Aorta (tissue), 5 donors: Measurements from ENCODE around the gene TAS1R3. TPM values are rescaled to one million over a fixed set of nuclear protein-coding genes. Genes with fewer than 3 reads are reported as not detected.
A peak's percentile ranks its signal among the peaks of the same experiment; 100 is the strongest.

Experiments used
- ATAC-seq: fragments of 200-7000 bp; cut with Tn5 transposase; one replicate; pipeline ENCODE4 v1.9.1; 2022; ENCODE audit warnings: moderate library complexity; ENCODE audit not compliant: low FRiP score
- DNase-seq, 2 donors: peaks; one replicate each; pipeline ENCODE4 v3.0.0-alpha.2; 2020
- H3K27ac ChIP-seq, 2 donors: one replicate each; pipeline ENCODE4 v1.5.1; 2013; ENCODE audit warnings: low read length in 2 of 2, mild to moderate bottlenecking in 2 of 2, moderate library complexity in 2 of 2, control low read depth in 1 of 2, inconsistent platforms in 1 of 2, low read depth in 1 of 2
- H3K27me3 ChIP-seq, 2 donors: one replicate each; pipeline ENCODE4 v1.6.1; 2013; ENCODE audit warnings: control low read depth in 1 of 2, low read length in 1 of 2, mild to moderate bottlenecking in 1 of 2, moderate library complexity in 1 of 2; ENCODE audit not compliant: insufficient read depth in 2 of 2, control insufficient read depth in 1 of 2
- H3K36me3 ChIP-seq, 2 donors: one replicate each; pipeline ENCODE4 v1.6.1; 2013; ENCODE audit warnings: control low read depth in 1 of 2, low read length in 1 of 2, mild to moderate bottlenecking in 1 of 2; ENCODE audit not compliant: insufficient read depth in 2 of 2, control insufficient read depth in 1 of 2
- H3K4me1 ChIP-seq, 2 donors: one replicate each; pipeline ENCODE4 v1.6.1; 2013; ENCODE audit warnings: low read length in 2 of 2, control low read depth in 1 of 2, mild to moderate bottlenecking in 1 of 2, moderate library complexity in 1 of 2; ENCODE audit not compliant: insufficient read depth in 2 of 2, control insufficient read depth in 1 of 2
- H3K4me3 ChIP-seq, 2 donors: one replicate each; pipeline ENCODE4 v1.5.1; 2013; ENCODE audit warnings: low read length in 2 of 2, control low read depth in 1 of 2, mild to moderate bottlenecking in 1 of 2
- H3K9me3 ChIP-seq: one replicate; pipeline ENCODE4 v1.6.1; 2013; ENCODE audit warnings: mild to moderate bottlenecking, low read length; ENCODE audit not compliant: control insufficient read depth
- WGBS, 2 donors: extraction: QIAGEN DNeasy Blood & Tissue Kit; methylation state at CpG; one replicate each; pipeline ENCODE4 v1.1.7; 2013; 5-methylcytosine and 5-hydroxymethylcytosine counted together
- intact Hi-C, 2 donors: fragments of 100-400 bp; cut with DNase I; formaldehyde crosslinking; loops; one replicate each; pipeline versions ENCODE4 v1.14.2 to v1.15.0; 2022
- polyA plus RNA-seq, 2 donors: library from polyadenylated mRNA; stranded (reverse); fragments of 200-250 nt; gene quantifications; one replicate each; pipeline ENCODE4 v1.2.3, GENCODE V29; 2013
- total RNA-seq, 2 donors: library from RNA; stranded (reverse); fragmentation: NEBNext Ultra II Directional; extraction: Animal tissue kit (Norgen Biotek cat#: 25700); gene quantifications; one replicate each; pipeline ENCODE4 v1.2.1, GENCODE V29; 2021
- donor health status: healthy with polysubstance abuse.
- donor health status: Bipolar disorder and iron deficiency.
- donor health status: DM: no; HTN: no; CAD: no.
- donor health status: DM: no; HTN: no; CAD: no.
- donor health status: DM: yes; HTN: yes; CAD: no.

Gene TAS1R3
- total and polyA plus RNA-seq, 4 donors, result 0.24 to 0.36 (median 0.28) TPM

DNA sequence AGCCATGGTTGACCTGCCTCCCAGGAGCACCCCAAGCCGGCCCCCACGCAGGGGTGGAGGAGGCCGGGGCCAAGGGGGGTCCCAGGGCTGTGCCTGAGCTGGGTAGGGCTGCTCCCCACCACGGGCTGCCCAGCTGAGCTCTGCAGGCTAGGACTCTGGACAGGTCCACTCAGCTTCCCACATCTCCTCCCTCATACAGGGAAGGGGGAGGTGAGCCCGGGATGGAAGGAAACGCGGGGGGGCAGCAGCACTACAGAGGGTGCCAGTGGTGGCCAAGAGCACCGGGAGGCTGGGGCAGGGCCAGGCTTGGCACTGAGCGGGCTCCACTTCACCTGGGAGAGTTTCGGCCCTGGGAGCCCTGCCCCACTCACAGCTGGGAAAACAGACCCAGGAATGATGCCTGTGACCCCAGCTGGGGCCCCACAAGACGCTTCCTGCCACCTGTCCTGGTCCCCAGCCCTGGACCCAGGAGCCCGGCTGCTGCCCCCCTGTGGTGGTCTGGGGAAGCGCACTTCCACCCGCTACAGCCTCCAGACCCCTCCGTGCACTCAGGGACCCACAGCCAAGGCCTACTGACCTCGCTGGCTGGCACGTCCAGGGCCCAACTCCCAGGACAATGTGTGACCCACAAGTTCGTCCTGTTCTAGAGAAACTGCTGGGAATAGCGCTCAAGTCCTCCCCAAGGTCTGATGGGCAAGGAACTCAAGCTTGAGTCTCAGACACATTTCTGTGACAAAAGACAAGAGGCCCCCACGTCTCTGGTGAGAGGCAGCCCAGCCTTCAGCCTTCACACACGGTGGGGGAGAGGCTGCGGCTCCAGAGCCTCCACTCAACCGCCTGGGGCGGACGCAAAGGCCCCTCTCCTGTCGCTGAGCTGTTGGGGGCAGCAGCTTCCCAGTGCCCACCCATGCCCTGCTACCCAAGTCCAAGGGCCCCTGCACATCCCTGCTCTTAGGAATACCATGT, 40.9 kb downstream of the TAS1R3 start:
- ATAC-seq (peak; percentile 64), DNase-seq (peak; percentile 77 to 92)
- no peaks in the 10 kb centered on the region for H3K4me1 ChIP-seq
- intact Hi-C loops, result loop anchor here (1.0 to 2.0 kb wide), 2 partner anchors 23 kb away; partner anchors contain the start of gene DVL1 (in 2 of the 2)
- WGBS, 2 donors, result 28 to 29% methylated on average over 23 to 26 of the region's 26 CpGs
- no peaks in the 10 kb centered on the region for H3K27me3 ChIP-seq
- no peak overlapping the region for H3K27ac ChIP-seq
- H3K36me3 ChIP-seq, result no peaks in the 10 kb centered on the region
- no peaks in the 10 kb centered on the region for H3K9me3 ChIP-seq
- no peak overlapping the region for H3K4me3 ChIP-seq

DNA sequence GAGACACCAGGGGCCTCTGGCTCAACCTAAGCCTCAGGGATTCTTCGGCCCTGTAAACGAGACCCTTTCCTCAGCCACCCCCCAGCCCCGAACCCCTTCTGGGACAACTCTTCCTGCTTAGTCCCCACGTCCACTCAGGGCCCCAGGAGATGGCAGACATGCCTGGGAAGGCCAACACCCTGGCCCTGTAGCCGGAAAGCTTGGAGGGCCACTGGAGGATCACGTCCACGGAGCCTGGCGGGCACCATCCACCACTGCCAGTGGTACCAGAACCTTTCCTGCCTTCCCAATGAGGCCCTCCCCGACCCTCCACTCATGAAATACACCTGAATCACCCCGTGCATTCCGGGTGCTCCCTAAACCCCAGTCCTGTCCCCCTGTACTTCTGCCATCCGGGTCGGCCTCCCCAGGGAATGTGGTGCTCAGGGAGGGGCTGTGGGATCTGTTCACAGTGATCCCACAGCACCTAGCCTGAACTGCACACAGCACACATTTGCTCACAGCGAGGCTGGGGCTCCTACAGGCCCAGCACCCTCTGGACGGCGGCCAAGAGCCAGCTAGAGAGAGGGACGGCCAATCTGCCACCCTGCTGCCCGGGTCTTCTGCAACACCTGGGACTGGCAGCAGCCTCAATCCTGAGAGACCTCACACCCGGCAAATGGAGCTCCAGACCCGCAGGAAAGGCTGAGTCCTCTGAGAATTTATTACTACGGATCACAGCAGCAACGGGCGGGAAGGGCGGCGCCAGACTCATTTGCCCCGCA, 42.2 kb downstream of the TAS1R3 start:
- Histone ChIP-seq H3K27me3 (no peaks in the 10 kb centered on the region), H3K9me3 (no peaks in the 10 kb centered on the region), H3K36me3 (no peaks in the 10 kb centered on the region), H3K27ac (no peak overlapping the region), H3K4me1 (no peaks in the 10 kb centered on the region), H3K4me3 (no peak overlapping the region)
- intact Hi-C loops, result loop anchor here in 1 of 2 donors (2.0 kb wide), 1 partner anchor 24 kb away; the partner anchor contains the start of gene DVL1
- 83 to 85% methylated on average over 26 of the region's 26 CpGs for WGBS, 2 donors
- ATAC-seq, result no peak
- DNase-seq, result no peak

DNA sequence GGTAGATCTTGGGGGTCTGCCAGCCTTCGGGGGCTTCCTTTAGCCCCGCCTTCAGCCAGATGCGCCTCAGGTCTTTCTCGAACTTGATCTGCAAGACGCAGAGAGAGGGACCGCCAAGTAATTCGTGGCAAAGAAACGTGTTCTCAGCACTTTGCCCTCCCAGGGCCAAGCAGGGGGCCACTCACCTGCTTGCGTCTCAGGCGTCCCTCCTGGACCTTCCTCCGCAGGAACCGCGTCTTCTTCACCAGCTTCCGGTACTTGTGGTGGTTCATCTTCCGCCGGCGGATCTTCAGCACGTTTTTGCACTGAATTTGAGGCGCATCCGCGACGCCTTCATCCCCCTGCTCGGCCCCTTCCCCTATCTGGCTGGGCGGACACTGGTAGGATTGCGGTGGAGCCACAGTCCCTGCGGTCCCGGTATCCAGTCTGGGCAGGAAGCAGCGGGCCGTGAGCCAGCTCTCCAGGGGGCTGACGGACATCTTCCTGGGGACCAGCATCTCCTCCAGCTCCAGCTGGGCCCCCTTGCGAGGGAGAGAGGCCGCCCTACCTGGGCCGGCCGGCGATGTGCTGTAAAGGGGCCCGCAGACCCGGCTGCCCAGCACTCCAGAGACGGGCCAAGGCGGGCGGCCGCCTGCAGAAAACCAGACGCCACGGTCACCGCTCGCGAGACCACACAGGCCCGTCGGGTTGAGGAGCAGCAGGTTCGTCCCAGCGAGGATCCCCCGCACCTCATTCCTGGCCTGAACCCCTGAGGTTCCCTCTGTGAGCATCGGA, 42.9 kb downstream of the TAS1R3 start:
- DNase-seq (peak in 1 of 2 donors; percentile 51), ATAC-seq (no peak)
- intact Hi-C loops, result loop anchor here in 1 of 2 donors (2.0 kb wide), 1 partner anchor 25 kb away; the partner anchor contains the start of gene DVL1
- Histone ChIP-seq H3K4me3 (peak overlapping the region; percentile 61 to 69), H3K27me3 (no peaks in the 10 kb centered on the region), H3K36me3 (no peaks in the 10 kb centered on the region), H3K27ac (no peak overlapping the region), H3K9me3 (no peaks in the 10 kb centered on the region), H3K4me1 (no peaks in the 10 kb centered on the region)
- WGBS, 2 donors, result 49% methylated on average over 51 to 52 of the region's 52 CpGs

DNA sequence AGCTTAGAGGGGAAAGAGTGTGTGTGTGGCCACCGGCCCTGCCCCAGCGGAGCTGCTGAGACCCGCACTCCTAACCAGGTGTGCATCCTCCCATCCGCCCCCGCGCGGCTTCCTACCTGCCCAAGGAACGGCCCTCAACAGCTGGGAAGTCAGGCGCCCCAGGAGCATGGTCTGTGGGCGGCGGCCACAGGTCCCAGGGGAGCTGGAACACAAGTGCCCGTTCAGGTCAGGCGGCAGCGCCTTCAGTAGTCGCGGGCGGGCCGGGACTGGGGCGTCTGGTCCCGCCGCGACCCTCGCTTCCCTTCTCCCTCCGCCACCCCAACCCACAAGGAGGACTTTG, 43.5 kb downstream of the TAS1R3 start:
- H3K9me3 ChIP-seq, result no peaks in the 10 kb centered on the region
- intact Hi-C loops, result no loop called here
- DNase-seq (peak in 1 of 2 donors; percentile 71), ATAC-seq (no peak)
- H3K27me3 ChIP-seq, result no peaks in the 10 kb centered on the region
- H3K27ac ChIP-seq, result peak overlapping the region in 1 of 2 donors; percentile 73
- 0 to 1% methylated on average over 23 to 24 of the region's 24 CpGs for WGBS, 2 donors
- no peaks in the 10 kb centered on the region for H3K36me3 ChIP-seq
- peak overlapping the region; percentile 61 to 69 for H3K4me3 ChIP-seq
- H3K4me1 ChIP-seq, result no peaks in the 10 kb centered on the region

DNA sequence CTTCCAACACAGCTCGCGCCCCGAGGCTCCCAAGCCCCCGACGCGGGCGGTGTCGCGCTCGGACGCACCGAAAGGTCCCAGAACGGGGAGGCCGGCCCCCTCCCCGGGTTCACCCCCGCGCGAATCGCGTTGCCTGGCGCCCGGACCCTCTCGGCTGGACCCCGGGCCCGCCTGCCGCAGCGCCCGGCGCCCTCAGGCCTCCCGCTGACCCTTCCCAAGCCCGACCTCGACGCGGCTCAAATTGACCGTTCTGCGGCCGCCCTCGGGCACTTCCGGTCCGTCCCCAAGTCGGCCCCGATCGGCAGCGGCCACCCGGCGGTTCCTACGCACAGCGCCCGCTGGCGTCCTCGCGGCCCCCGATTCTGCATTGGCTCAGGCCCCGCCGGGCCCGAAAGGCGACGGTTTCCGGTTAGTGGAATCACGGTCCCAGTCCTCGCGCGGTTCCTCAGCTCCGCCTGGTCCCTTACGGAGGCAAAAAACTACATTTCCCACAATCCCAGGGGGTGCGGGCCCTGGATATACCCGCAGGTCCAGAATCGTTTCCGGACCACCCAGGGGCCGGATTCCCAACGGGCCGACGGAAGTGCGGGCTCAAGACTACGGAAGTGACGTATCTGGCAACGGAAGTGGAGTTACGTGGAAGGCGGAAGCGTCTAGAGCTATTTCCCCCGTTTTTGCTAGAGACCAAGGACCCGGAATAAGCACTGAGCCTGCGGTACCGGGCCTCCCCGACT, 44.0 kb downstream of the TAS1R3 start, which contains the start of gene AURKAIP1:
Gene AURKAIP1 (minus strand): TSS at position 279 of the 734 bp plus-strand sequence. CDS start 451 bp downstream, outside the sequence.
- intact Hi-C loops, result loop anchor here in 1 of 2 donors (1.0 kb wide), 1 partner anchor 67 kb away; the partner anchor contains the start of gene PUSL1
- no peaks in the 10 kb centered on the region for H3K36me3 ChIP-seq
- H3K4me3 ChIP-seq, result peak within 1 kb of the TSS; percentile 61 to 69
- peak; percentile 99 for DNase-seq
- H3K27ac ChIP-seq, result peak within 1 kb of the TSS in 1 of 2 donors; percentile 73
- no peaks in the 10 kb centered on the region for H3K9me3 ChIP-seq
- 0% methylated on average over 63 to 85 of the region's 85 CpGs for WGBS, 2 donors
- peak; percentile 97 for ATAC-seq
- no peaks in the 10 kb centered on the region for H3K27me3 ChIP-seq
- H3K4me1 ChIP-seq, result no peaks in the 10 kb centered on the region

DNA sequence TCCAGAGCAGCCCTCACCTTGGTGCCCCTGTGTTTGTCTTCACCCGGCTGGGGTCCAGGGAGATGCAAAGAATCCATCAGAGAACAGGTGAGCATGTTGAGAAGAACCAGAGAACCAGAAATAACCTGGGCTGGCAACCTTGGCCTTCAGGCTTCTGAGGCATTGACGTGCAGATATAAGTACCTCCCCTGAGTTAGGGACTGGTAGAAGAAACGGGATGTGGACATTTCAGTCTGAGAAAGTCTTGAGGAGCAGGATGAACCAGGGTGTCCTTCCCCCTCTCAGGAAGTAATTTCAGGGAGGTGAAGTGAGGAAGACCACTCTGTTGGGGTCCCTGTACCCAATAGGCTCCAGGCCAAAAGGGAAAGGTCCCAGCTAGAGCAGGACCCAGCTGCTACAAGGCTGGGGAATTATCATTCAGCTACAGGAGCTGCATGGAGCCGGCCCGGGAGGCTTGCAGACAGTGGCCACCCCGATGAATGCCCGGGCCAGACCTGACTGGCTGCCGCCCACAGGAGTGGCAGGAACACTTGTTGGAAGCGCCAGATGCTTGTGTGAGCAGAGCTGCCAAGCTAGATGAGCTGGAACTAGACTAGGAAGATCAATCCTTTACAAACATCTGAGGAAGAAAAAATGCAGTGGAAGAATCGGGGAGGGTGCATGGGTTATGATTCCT, 45.6 kb downstream of the TAS1R3 start:
- no peak for ATAC-seq
- no peaks in the 10 kb centered on the region for H3K9me3 ChIP-seq
- H3K4me3 ChIP-seq, result no peak overlapping the region
- H3K4me1 ChIP-seq, result no peaks in the 10 kb centered on the region
- no peak overlapping the region for H3K27ac ChIP-seq
- 86 to 89% methylated on average over 10 of the region's 10 CpGs for whole genome bisulfite sequencing, 2 donors
- no peaks in the 10 kb centered on the region for H3K36me3 ChIP-seq
- no peak for DNase-seq
- intact Hi-C loops, result no loop called here
- no peaks in the 10 kb centered on the region for H3K27me3 ChIP-seq

DNA sequence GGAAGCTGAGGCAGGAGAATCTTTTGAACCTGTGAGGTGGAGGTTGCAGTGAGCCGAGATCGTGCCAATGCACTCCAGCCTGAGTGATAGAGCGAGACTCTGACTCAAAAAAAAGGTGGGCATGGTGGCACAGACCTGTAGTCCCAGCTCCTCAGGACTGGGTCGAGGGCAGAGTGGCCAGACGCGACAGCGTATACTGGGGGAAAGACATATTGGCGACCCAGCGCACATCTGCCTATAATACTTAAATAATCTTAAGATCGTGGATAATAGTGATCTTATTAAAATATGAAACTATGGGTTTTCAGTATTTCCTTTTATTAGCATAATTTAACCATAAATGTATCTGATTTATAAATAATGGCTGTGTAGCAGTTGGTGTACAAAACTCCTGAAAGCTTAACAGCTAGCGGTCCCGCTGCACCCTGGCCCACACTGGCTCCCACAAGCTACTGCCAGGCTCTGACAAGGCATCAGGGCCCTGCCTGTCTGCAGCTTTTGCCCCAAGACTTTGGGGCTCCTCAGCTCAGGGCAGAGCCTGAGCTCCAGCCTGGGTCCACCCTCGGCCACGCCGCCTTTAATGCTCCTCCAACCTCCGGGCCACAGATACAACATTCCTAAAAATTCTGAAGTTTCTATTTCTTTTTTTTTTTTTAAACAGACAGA, 46.6 kb downstream of the TAS1R3 start:
- H3K9me3 ChIP-seq, result no peaks in the 10 kb centered on the region
- no peak overlapping the region for H3K27ac ChIP-seq
- intact Hi-C loops, result no loop called here
- H3K4me3 ChIP-seq, result no peak overlapping the region
- H3K27me3 ChIP-seq, result no peaks in the 10 kb centered on the region
- DNase-seq, result no peak
- no peaks in the 10 kb centered on the region for H3K4me1 ChIP-seq
- no peaks in the 10 kb centered on the region for H3K36me3 ChIP-seq
- 90 to 92% methylated on average over 16 of the region's 16 CpGs for WGBS, 2 donors
- ATAC-seq, result no peak
